ENCODE data around the gene IFNA8. TPM values are rescaled to one million over a fixed set of nuclear protein-coding genes. Genes with fewer than 3 reads are reported as not detected.

The IFNA8 gene
- total and polyA plus RNA-seq, 2 donors (not counting 1 experiment from before 2014, with no cell fraction given): not detected

- CTCF ChIA-PET: interaction anchor here (1.0 to 2.2 kb wide), 7 partner anchors 10 to 62 kb away, joined by 4 to 13 read pairs (median 4); no protein-coding TSS in a partner anchor
- DNase-seq: peak; percentile 91
- peaks cover 20 to 25% of the 10 kb centered on the region in 2 donors for H3K4me1 ChIP-seq (ENCODE audit: control insufficient read depth in 2 of 2, insufficient read depth in 2 of 2, low read length in 2 of 2)
- H3K4me1 Mint-ChIP-seq: peaks cover 33% of the 10 kb centered on the region
- peaks cover 0 to 24% (median 13%) of the 10 kb centered on the region in 4 experiments for H3K27me3 ChIP-seq (replicated peaks in 1 of 4; ENCODE audit: control extremely low read depth in 1 of 4, control insufficient read depth in 3 of 4, insufficient read depth in 4 of 4, low read length in 3 of 4)
- peaks cover 23% of the 10 kb centered on the region for H3K27me3 Mint-ChIP-seq
- peak overlapping the region; percentile 0 for H3K4me3 Mint-ChIP-seq
- TF ChIP-seq EZH2 (IDR thresholded peaks at IDR 0.05; ENCODE audit: borderline replicate concordance, insufficient read depth, low read depth, low read length, poor library complexity, severe bottlenecking): no peak
- TF ChIP-seq CTCF (IDR thresholded peaks at IDR 0.05): no peak
- peaks cover 3 to 5% (median 4%) of the 10 kb centered on the region in 3 donors for H3K9me3 ChIP-seq (ENCODE audit: control extremely low read depth in 1 of 3, control insufficient read depth in 2 of 3, insufficient read depth in 1 of 3, low read length in 2 of 3)
- no peak overlapping the region for H3K27ac ChIP-seq (ENCODE audit: low read length in 2 of 2)
- H3K27ac Mint-ChIP-seq: peak overlapping the region; percentile 28
- peak overlapping the region in 2 of 5 experiments; percentile 16 to 34 for H3K4me3 ChIP-seq (ENCODE audit: control extremely low read depth in 1 of 5, extremely low read depth in 1 of 5, insufficient read depth in 1 of 5, low read depth in 2 of 5, low read length in 4 of 5)
- WGBS (ENCODE audit: insufficient coverage): 0% methylated on average over 1 of the region's 5 CpGs
- intact Hi-C loops (cut with micrococcal nuclease): loop anchor here (1.0 to 5.0 kb wide), 7 partner anchors 15 to 816 kb away; partner anchors contain the start of genes KLHL9 and MTAP
- no peaks in the 10 kb centered on the region for H3K79me2 ChIP-seq (ENCODE audit: control insufficient read depth, insufficient read depth, low read length)
- no peaks in the 10 kb centered on the region for H4K20me1 ChIP-seq (ENCODE audit: control insufficient read depth, insufficient read depth, low read length, poor library complexity, severe bottlenecking)
- H3K4me2 ChIP-seq (replicated peaks; ENCODE audit: low read depth, low read length, poor library complexity, severe bottlenecking): peak overlapping the region; percentile 49
- no peaks in the 10 kb centered on the region for H3K36me3 ChIP-seq (replicated peaks in 1 of 2; ENCODE audit: control extremely low read depth in 1 of 2, control insufficient read depth in 1 of 2, extremely low read depth in 1 of 2, insufficient read depth in 2 of 2, low read length in 1 of 2)
- no peak overlapping the region for H2AFZ ChIP-seq (ENCODE audit: insufficient read depth, low read depth, low read length, poor library complexity, severe bottlenecking)
- peak; percentile 97 for ATAC-seq (ENCODE audit: low read depth)
- POLR2A ChIA-PET: no interaction called here
- no peak overlapping the region for H3K9ac ChIP-seq (ENCODE audit: low read length)
- no peaks in the 10 kb centered on the region for H3K9me3 Mint-ChIP-seq (ENCODE audit: insufficient read depth)
Observed at GRCh38 chr9:21381448-21382339, 27.2 kb upstream of the IFNA8 start.

GRCh38 chr9:21383627-21384026, 25.3 kb upstream of the IFNA8 start:
- CTCF ChIA-PET: interaction anchor here (1.7 kb wide), 1 partner anchor 12 kb away, joined by 10 read pairs; no protein-coding TSS in a partner anchor
- WGBS (ENCODE audit: insufficient coverage): 61% methylated on average over 2 of the region's 4 CpGs
- DNase-seq (no peak), ATAC-seq (ENCODE audit: low read depth) (no peak)
- POLR2A ChIA-PET: no interaction called here
- no peak overlapping the region for H3K9ac ChIP-seq (ENCODE audit: low read length)
- H3K79me2 ChIP-seq (ENCODE audit: control insufficient read depth, insufficient read depth, low read length): no peaks in the 10 kb centered on the region
- Mint-ChIP-seq H3K4me3 (no peak overlapping the region), H3K9me3 (ENCODE audit: insufficient read depth) (no peaks in the 10 kb centered on the region), H3K27me3 (peaks cover 22% of the 10 kb centered on the region), H3K4me1 (peaks cover 33% of the 10 kb centered on the region), H3K27ac (peak overlapping the region; percentile 3)
- peaks cover 3 to 5% (median 4%) of the 10 kb centered on the region in 3 donors for H3K9me3 ChIP-seq (ENCODE audit: control extremely low read depth in 1 of 3, control insufficient read depth in 2 of 3, insufficient read depth in 1 of 3, low read length in 2 of 3)
- no peaks in the 10 kb centered on the region for H3K36me3 ChIP-seq (replicated peaks in 1 of 2; ENCODE audit: control extremely low read depth in 1 of 2, control insufficient read depth in 1 of 2, extremely low read depth in 1 of 2, insufficient read depth in 2 of 2, low read length in 1 of 2)
- intact Hi-C loops (cut with micrococcal nuclease): loop anchor here (2.0 to 5.0 kb wide), 4 partner anchors 13 to 814 kb away; partner anchors contain the start of gene MTAP
- H3K4me2 ChIP-seq (replicated peaks; ENCODE audit: low read depth, low read length, poor library complexity, severe bottlenecking): no peak overlapping the region
- no peak overlapping the region for H3K27ac ChIP-seq (ENCODE audit: low read length in 2 of 2)
- no peak overlapping the region for H2AFZ ChIP-seq (ENCODE audit: insufficient read depth, low read depth, low read length, poor library complexity, severe bottlenecking)
- no peak overlapping the region for H3K4me3 ChIP-seq (ENCODE audit: control extremely low read depth in 1 of 5, extremely low read depth in 1 of 5, insufficient read depth in 1 of 5, low read depth in 2 of 5, low read length in 4 of 5)
- peaks cover 20 to 25% of the 10 kb centered on the region in 2 donors for H3K4me1 ChIP-seq (ENCODE audit: control insufficient read depth in 2 of 2, insufficient read depth in 2 of 2, low read length in 2 of 2)
- no peak for TF ChIP-seq CTCF (IDR thresholded peaks at IDR 0.05)
- no peak for TF ChIP-seq EZH2 (IDR thresholded peaks at IDR 0.05; ENCODE audit: borderline replicate concordance, insufficient read depth, low read depth, low read length, poor library complexity, severe bottlenecking)
- H4K20me1 ChIP-seq (ENCODE audit: control insufficient read depth, insufficient read depth, low read length, poor library complexity, severe bottlenecking): no peaks in the 10 kb centered on the region
- peaks cover 0 to 25% (median 13%) of the 10 kb centered on the region in 4 experiments for H3K27me3 ChIP-seq (replicated peaks in 1 of 4; ENCODE audit: control extremely low read depth in 1 of 4, control insufficient read depth in 3 of 4, insufficient read depth in 4 of 4, low read length in 3 of 4)
